ENCODE results near the gene ACER1. TPM values are rescaled to one million over a fixed set of nuclear protein-coding genes. Genes with fewer than 3 reads are reported as not detected.
A peak's percentile ranks its signal among the peaks of the same experiment; 100 is the strongest.

The ACER1 gene
- total RNA-seq, 4 donors from 2014 or later = 0.67 TPM; not detected in 3

- no peak for DNase-seq
- Histone ChIP-seq H3K4me3 (no peak overlapping the region), H3K4me1 (no peaks in the 10 kb centered on the region), H3K27ac (no peak overlapping the region), H3K27me3 (no peaks in the 10 kb centered on the region), H3K36me3 (peaks cover 0 to 56% (median 0%) of the 10 kb centered on the region in 3 donors), H3K9me3 (no peaks in the 10 kb centered on the region)
- no peak for TF ChIP-seq CTCF (IDR thresholded peaks at IDR 0.05)
- no peak for TF ChIP-seq POLR2A (IDR thresholded peaks at IDR 0.05)
These were observed 70.1 kb downstream of the ACER1 start for GRCh38 chr19:6263306-6263705.

DNA sequence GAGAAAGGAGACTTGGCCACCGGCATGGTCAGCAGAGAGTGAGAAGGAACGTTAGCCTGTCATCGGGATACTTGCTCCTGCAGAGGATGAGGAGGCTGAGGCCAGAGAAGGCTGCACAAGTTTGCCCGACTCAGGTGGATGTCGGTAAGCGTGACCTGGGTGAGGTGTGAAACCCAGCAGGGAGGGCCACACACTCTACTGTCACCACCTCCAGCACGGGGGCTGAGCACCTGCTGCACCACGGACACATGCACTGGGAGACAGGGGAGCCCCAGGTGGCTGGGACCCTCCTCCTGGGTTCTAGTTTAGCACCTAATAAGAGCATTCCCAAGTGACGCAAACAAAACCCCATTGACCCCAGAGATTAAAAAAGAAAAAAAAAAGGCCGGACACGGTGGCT lies 70.9 kb downstream of the ACER1 start:
- H3K4me1 ChIP-seq = no peaks in the 10 kb centered on the region
- TF ChIP-seq POLR2A (IDR thresholded peaks at IDR 0.05) (no peak), CTCF (IDR thresholded peaks at IDR 0.05) (no peak)
- H3K4me3 ChIP-seq = no peak overlapping the region
- no peak for DNase-seq
- no peaks in the 10 kb centered on the region for H3K9me3 ChIP-seq
- peaks cover 0 to 56% (median 0%) of the 10 kb centered on the region in 3 donors for H3K36me3 ChIP-seq
- H3K27ac ChIP-seq = no peak overlapping the region
- no peaks in the 10 kb centered on the region for H3K27me3 ChIP-seq

- no peak for TF ChIP-seq CTCF (IDR thresholded peaks at IDR 0.05)
- no peak for TF ChIP-seq POLR2A (IDR thresholded peaks at IDR 0.05)
- no peaks in the 10 kb centered on the region for H3K9me3 ChIP-seq
- H3K27me3 ChIP-seq = no peaks in the 10 kb centered on the region
- H3K27ac ChIP-seq = no peak overlapping the region
- H3K4me3 ChIP-seq = no peak overlapping the region
- DNase-seq = no peak
- no peaks in the 10 kb centered on the region for H3K4me1 ChIP-seq
- H3K36me3 ChIP-seq = peaks cover 0 to 56% (median 0%) of the 10 kb centered on the region in 3 donors
These were observed 71.5 kb downstream of the ACER1 start for GRCh38 chr19:6261883-6262282.

DNA sequence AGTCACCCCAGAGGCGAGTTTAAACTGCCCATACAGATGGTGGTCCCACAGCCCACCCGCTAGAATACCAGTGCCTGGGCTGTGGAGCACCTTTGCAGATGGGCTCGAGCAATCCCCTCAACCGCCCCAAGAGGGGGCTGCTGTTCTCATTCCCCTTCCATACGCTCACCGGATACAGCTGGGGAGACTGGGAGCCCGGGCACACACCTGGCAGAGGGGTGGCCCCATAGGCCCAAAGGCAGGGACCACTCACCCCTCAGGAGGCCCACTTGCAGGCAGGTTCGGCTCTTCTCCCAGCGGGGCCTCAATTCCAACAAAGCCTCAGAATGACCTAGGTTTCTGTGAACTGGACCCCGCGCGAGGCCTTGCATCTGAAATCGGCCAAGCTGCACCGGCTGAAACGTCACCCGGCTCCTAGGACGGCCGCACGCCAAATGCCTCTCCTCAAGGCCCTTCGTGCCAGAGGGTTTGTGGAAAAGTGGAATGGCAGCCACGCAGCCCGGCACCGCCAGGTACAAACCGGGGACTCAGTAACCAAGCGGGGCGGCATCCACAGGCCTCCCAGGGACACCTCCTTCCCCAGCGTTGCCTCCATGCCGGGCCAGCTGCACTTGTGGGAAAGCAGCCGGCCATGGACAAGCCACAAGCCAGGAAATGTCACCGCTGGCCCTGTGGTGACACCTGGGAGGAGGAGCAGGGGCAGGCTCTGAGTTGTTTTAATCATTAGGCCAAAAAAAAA lies 72.3 kb downstream of the ACER1 start:
- H3K27me3 ChIP-seq = no peaks in the 10 kb centered on the region
- no peak for TF ChIP-seq POLR2A (IDR thresholded peaks at IDR 0.05)
- peak in 4 of 6 experiments; percentile 25 to 38 (median 27) for TF ChIP-seq CTCF (IDR thresholded peaks at IDR 0.05)
- no peak for DNase-seq
- peaks cover 0 to 51% (median 0%) of the 10 kb centered on the region in 3 donors for H3K36me3 ChIP-seq
- H3K9me3 ChIP-seq = no peaks in the 10 kb centered on the region
- H3K4me1 ChIP-seq = no peaks in the 10 kb centered on the region
- no peak overlapping the region for H3K4me3 ChIP-seq
- H3K27ac ChIP-seq = no peak overlapping the region

DNA sequence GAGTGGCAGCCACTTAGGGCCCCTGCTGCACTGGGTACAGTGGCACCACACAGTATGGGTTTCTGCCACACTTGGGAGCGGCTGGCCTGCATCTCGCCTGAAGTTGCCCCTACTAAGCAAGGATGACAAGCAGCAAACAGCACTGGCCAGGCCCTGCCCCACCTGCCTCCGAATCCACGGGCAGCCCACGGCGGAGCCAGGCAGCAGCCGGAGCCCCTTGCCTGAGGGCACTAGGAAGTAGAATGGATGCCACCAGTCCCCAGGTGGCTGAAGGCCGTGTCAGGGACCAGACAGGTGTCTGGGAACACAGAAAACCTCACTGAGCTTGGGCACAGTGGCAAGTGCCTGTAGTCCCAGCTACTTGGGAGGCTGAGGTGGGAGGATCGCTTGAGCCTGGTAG lies 73.0 kb downstream of the ACER1 start:
- Histone ChIP-seq H3K27ac (no peak overlapping the region), H3K4me3 (no peak overlapping the region), H3K27me3 (no peaks in the 10 kb centered on the region), H3K9me3 (no peaks in the 10 kb centered on the region), H3K36me3 (peaks cover 0 to 51% (median 0%) of the 10 kb centered on the region in 3 donors), H3K4me1 (no peaks in the 10 kb centered on the region)
- no peak for TF ChIP-seq CTCF (IDR thresholded peaks at IDR 0.05)
- no peak for TF ChIP-seq POLR2A (IDR thresholded peaks at IDR 0.05)
- no peak for DNase-seq
